ENCODE data around the gene TADA1. TPM values are rescaled to one million over a fixed set of nuclear protein-coding genes. Genes with fewer than 3 reads are reported as not detected.

Gene TADA1
- total RNA-seq (21.6 TPM), polyA plus RNA-seq (10.0 TPM)

- Histone ChIP-seq H3K36me3 (ENCODE audit: insufficient read depth) (no peaks in the 10 kb centered on the region), H3K4me3 (ENCODE audit: low read depth, low read length) (peak within 1 kb of the TSS; percentile 87), H3K27ac (ENCODE audit: low read depth) (peak within 1 kb of the TSS; percentile 92), H3K4me1 (ENCODE audit: insufficient read depth) (no peaks in the 10 kb centered on the region)
- under 1% methylated on average over 84 of the region's 84 CpGs for WGBS
- DNase-seq (ENCODE audit: extremely low spot score): peak; percentile 96
Measured at GRCh38 chr1:166875734-166876539, at the start of gene TADA1. Gene TADA1 (minus strand): TSS chr1:166876264. CDS start chr1:166876233, 31 bp downstream.

GRCh38 chr1:166924823-166925541 is 48.9 kb upstream of the TADA1 start:
- Histone ChIP-seq H3K4me3 (ENCODE audit: low read depth, low read length) (no peak overlapping the region), H3K36me3 (ENCODE audit: insufficient read depth) (no peaks in the 10 kb centered on the region), H3K27ac (ENCODE audit: low read depth) (no peak overlapping the region), H3K4me1 (ENCODE audit: insufficient read depth) (no peaks in the 10 kb centered on the region)
- WGBS: 65% methylated on average over 3 of the region's 3 CpGs
- DNase-seq (ENCODE audit: extremely low spot score): no peak

- Histone ChIP-seq H3K27ac (ENCODE audit: low read depth) (no peak overlapping the region), H3K4me3 (ENCODE audit: low read depth, low read length) (peak overlapping the region; percentile 27), H3K36me3 (ENCODE audit: insufficient read depth) (no peaks in the 10 kb centered on the region), H3K4me1 (ENCODE audit: insufficient read depth) (no peaks in the 10 kb centered on the region)
- 4% methylated on average over 113 of the region's 113 CpGs for WGBS
- DNase-seq (ENCODE audit: extremely low spot score): no peak
Measured at GRCh38 chr1:166920561-166921475, 44.8 kb upstream of the TADA1 start.

GRCh38 chr1:166918956-166919316 is 42.9 kb upstream of the TADA1 start:
- WGBS: 87% methylated on average over 2 of the region's 2 CpGs
- Histone ChIP-seq H3K4me3 (ENCODE audit: low read depth, low read length) (no peak overlapping the region), H3K4me1 (ENCODE audit: insufficient read depth) (no peaks in the 10 kb centered on the region)

GRCh38 chr1:166918088-166918955 is 42.3 kb upstream of the TADA1 start:
- no peak overlapping the region for H3K27ac ChIP-seq (ENCODE audit: low read depth)
- H3K4me3 ChIP-seq (ENCODE audit: low read depth, low read length): no peak overlapping the region
- no peaks in the 10 kb centered on the region for H3K36me3 ChIP-seq (ENCODE audit: insufficient read depth)
- no peak for DNase-seq (ENCODE audit: extremely low spot score)
- WGBS: 88% methylated on average over 6 of the region's 6 CpGs
- no peaks in the 10 kb centered on the region for H3K4me1 ChIP-seq (ENCODE audit: insufficient read depth)

More at GRCh38 chr1:166918956-166919316, 42.9 kb upstream of the TADA1 start:
- no peak for DNase-seq (ENCODE audit: extremely low spot score)
- Histone ChIP-seq H3K27ac (ENCODE audit: low read depth) (no peak overlapping the region), H3K36me3 (ENCODE audit: insufficient read depth) (no peaks in the 10 kb centered on the region)

- Histone ChIP-seq H3K4me3 (ENCODE audit: low read depth, low read length) (no peak overlapping the region), H3K4me1 (ENCODE audit: insufficient read depth) (no peaks in the 10 kb centered on the region), H3K36me3 (ENCODE audit: insufficient read depth) (no peaks in the 10 kb centered on the region), H3K27ac (ENCODE audit: low read depth) (no peak overlapping the region)
- no peak for DNase-seq (ENCODE audit: extremely low spot score)
- 89% methylated on average over 4 of the region's 4 CpGs for WGBS
Measured at GRCh38 chr1:166915941-166916340, 39.9 kb upstream of the TADA1 start.

GRCh38 chr1:166915042-166915441 is 39.0 kb upstream of the TADA1 start:
- DNase-seq (ENCODE audit: extremely low spot score): no peak
- Histone ChIP-seq H3K36me3 (ENCODE audit: insufficient read depth) (no peaks in the 10 kb centered on the region), H3K27ac (ENCODE audit: low read depth) (no peak overlapping the region), H3K4me1 (ENCODE audit: insufficient read depth) (no peaks in the 10 kb centered on the region), H3K4me3 (ENCODE audit: low read depth, low read length) (no peak overlapping the region)
- WGBS: 85% methylated on average over 1 of the region's 1 CpG

- 80% methylated on average over 3 of the region's 3 CpGs for whole genome bisulfite sequencing
- Histone ChIP-seq H3K4me1 (ENCODE audit: insufficient read depth) (no peaks in the 10 kb centered on the region), H3K4me3 (ENCODE audit: low read depth, low read length) (no peak overlapping the region), H3K27ac (ENCODE audit: low read depth) (no peak overlapping the region), H3K36me3 (ENCODE audit: insufficient read depth) (no peaks in the 10 kb centered on the region)
- no peak for DNase-seq (ENCODE audit: extremely low spot score)
Measured at GRCh38 chr1:166914111-166914510, 38.0 kb upstream of the TADA1 start.

- no peaks in the 10 kb centered on the region for H3K36me3 ChIP-seq (ENCODE audit: insufficient read depth)
- no peaks in the 10 kb centered on the region for H3K4me1 ChIP-seq (ENCODE audit: insufficient read depth)
- no peak overlapping the region for H3K27ac ChIP-seq (ENCODE audit: low read depth)
- no peak for DNase-seq (ENCODE audit: extremely low spot score)
- 92% methylated on average over 1 of the region's 1 CpG for WGBS
- no peak overlapping the region for H3K4me3 ChIP-seq (ENCODE audit: low read depth, low read length)
Measured at GRCh38 chr1:166911624-166912023, 35.6 kb upstream of the TADA1 start.

GRCh38 chr1:166910396-166910994 is 34.4 kb upstream of the TADA1 start:
- no peaks in the 10 kb centered on the region for H3K36me3 ChIP-seq (ENCODE audit: insufficient read depth)
- no peak for DNase-seq (ENCODE audit: extremely low spot score)
- no peak overlapping the region for H3K27ac ChIP-seq (ENCODE audit: low read depth)
- 0% methylated on average over 1 of the region's 1 CpG for WGBS
- no peaks in the 10 kb centered on the region for H3K4me1 ChIP-seq (ENCODE audit: insufficient read depth)
- H3K4me3 ChIP-seq (ENCODE audit: low read depth, low read length): no peak overlapping the region

- WGBS: 93% methylated on average over 1 of the region's 1 CpG
- DNase-seq (ENCODE audit: extremely low spot score): no peak
- Histone ChIP-seq H3K36me3 (ENCODE audit: insufficient read depth) (no peaks in the 10 kb centered on the region), H3K4me1 (ENCODE audit: insufficient read depth) (no peaks in the 10 kb centered on the region), H3K27ac (ENCODE audit: low read depth) (no peak overlapping the region), H3K4me3 (ENCODE audit: low read depth, low read length) (no peak overlapping the region)
Measured at GRCh38 chr1:166908942-166909341, 32.9 kb upstream of the TADA1 start.

GRCh38 chr1:166907763-166908162 is 31.7 kb upstream of the TADA1 start:
- Histone ChIP-seq H3K36me3 (ENCODE audit: insufficient read depth) (no peaks in the 10 kb centered on the region), H3K4me3 (ENCODE audit: low read depth, low read length) (no peak overlapping the region), H3K27ac (ENCODE audit: low read depth) (no peak overlapping the region), H3K4me1 (ENCODE audit: insufficient read depth) (no peaks in the 10 kb centered on the region)
- DNase-seq (ENCODE audit: extremely low spot score): no peak
- 81% methylated on average over 3 of the region's 3 CpGs for whole genome bisulfite sequencing

All from urinary bladder (tissue), 4 donors.